Measurements from ENCODE around the gene TNFAIP8.

TNFAIP8 gene

DNA sequence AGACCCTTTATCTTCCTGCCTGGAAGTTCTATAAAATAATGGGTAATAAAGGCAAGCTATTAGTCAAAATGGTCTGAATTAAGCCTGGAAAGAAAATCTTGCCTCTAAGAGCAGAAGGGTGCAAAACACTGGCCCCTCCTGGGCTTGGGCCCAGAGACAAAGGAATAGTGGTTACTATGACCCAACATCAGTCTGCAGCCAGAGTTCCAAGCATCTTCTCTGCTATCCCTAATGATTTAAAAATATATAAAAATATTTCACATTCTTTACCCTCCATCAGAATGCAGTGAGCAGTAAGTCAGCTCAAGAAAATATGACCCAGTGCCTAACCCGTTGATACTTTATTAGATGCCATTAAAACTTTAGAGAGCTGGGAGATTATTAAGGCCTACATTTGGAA, 14.7 kb downstream of the TNFAIP8 start:
- peak; percentile 34 for DNase-seq (ENCODE audit: low read depth)

DNA sequence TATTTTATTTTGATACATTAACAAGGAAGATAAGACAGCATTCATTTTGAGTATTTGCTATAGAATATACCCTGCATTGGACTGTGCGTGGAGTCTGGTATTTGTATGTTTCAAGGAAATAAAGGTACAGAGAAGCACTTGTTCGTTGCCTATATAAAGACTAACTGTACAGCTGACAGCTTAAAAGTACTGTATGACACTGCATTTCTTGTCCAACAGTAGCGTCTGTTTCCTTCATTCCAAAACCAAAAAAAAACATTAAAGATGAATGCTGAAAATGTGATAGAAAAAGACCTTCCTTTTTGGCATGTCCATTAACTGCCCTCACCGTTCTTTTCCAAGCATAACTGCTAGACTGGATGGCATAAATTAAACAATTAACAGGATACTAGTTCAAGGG, 15.3 kb downstream of the TNFAIP8 start:
- no peak for DNase-seq (ENCODE audit: low read depth)

DNA sequence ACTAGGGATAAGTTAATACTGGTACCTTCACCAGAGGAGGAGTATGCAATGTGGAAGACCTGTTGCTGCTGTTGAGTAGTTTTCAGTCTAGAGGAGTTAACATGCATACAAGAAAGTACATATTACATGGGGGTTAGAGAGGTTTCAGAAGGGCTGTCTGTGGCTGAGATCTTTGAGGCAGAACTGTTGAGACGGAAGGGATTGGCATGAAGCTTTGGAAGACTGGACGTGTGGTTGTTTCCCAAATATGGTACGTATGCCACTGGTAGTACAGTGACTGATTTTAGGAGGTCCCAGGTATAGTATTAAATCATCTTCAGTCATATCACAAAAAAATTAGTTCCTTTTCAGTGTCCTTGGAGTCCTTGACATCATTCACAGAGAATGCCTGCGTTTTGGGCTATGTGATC, 17.6 kb downstream of the TNFAIP8 start:
- no peak for DNase-seq (ENCODE audit: low read depth)

DNA sequence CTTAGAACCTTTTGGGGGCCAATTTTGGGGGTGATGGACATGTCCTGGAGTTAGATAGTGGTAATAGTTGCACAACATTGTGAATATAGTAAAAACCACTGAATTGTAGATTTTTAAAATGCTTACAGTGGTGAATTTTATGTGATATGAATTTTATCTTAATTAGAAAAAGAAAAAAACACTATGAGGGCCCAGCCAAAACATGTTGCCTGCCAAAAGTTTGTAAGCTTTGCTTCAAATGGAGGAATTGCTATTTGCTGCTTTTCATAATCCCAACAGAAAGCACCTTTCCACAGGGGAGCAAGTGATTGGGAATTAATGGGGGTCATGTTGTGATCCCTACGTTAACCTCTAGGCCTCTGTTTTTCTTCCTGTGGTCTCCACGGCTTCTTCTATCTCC, 19.1 kb downstream of the TNFAIP8 start:
- DNase-seq (ENCODE audit: low read depth) = no peak

DNA sequence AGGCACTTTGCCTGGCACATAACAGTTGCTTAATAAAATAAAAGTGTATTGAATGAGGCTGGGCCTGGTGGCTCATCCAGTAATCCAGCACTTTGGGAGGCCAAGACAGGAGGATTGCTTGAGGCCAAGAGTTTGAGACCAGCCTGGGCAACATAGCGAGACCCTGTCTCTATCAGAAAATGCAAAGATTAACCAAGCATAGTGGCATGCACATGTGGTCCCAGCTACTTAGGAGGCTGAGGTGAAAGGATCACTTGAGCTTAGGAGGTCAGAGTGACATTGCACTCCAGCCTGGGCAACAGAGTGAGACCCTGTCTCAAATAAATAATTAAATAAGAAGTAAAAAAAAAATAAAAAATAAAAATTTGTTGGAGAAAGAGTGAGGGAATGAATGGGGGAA, 21.2 kb downstream of the TNFAIP8 start:
- no peak for DNase-seq (ENCODE audit: low read depth)

DNA sequence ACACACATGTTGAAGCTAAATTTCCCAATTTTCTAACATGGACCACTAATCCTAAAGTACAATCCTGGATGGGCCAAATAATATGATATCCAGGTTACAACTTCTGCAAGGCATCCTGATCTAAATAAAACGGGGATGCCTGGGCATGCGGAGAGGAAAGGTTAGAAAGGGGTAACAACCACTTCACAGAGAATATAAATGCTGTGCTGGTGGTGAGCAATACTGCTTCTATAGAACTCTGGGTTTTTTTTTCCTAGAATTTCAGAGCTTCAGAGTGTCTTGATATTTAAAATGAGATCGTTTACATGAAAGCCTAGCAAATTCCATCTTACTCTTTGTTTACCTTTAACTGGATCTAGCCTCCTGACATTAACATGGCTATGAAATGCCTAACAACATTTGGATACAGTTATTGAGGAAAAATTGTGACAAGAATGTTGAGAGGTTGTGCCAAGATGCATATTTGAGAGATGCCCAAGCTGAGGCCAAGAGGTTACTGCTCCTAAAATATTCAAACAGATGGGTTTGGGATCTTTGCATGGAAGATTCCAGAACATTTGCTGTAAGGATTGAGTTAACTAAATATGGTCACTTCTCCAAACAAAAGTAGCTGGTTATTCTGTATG, 22.4 kb downstream of the TNFAIP8 start:
- DNase-seq (ENCODE audit: low read depth) = peak; percentile 92

DNA sequence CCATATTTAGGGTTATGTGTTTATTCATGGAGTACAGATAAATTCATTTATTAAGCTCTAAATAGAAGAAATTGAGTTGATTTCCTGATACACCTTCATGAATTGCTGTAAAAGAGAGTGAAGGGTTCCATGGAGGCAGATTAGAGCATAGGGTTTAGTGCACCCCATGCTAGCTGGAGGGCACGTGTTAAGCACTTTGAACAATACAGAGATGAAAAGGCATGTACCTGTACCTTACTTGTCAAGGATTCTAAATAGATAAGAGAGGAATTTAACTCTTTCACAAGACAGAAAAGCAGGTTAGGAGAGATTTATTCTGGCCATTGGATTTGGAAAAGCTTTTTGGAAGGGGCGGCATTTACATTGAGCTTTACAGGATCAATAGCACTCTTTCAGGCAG, 23.3 kb downstream of the TNFAIP8 start:
- DNase-seq (ENCODE audit: low read depth) = no peak

DNA sequence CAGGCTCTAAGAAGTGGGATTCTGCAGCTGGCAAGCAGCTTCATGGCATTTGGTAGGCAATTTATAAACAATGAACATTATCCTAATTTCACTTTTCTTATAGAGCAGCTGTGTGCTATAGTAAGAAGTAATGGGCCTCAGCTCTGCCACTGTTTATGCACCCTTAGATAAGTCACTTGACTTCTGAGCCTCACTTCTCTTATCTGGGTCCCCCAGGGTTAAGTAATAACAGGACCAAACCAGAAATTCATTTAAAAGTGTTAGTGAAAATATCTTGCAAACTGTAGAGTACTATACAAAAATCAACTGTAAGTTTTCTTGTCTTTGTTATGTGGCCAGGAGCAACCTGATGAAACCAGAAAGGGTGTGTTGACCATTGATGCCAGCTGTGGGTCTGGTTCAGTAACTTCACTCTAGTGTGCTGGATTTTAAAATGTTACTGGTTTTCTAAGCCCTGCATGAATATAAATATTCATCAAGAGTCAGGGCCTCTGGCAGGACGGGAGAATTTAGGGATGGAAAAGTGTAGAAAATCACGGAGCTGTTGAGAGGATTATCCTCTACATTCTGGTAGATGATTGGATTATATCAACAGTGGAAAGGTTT, 24.2 kb downstream of the TNFAIP8 start:
- DNase-seq (ENCODE audit: low read depth) = no peak

DNA sequence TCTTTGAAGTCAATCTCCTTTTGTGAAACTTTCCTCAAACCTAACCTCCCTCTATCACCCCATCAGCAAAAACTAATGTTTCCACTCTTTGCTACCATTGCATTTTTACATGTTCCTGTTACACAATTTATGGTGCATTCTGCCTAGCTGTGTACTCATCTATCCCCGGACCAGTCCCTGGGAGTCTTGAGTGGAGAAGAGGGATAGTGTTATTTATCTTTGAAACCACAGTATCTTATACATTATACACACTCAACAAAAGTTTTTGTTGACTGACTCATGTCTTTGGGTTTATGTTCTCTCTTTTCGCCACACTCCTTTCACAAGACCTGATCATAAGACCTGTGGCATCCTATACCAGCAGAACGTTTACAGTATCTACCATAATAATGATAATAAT, 26.4 kb downstream of the TNFAIP8 start:
- DNase-seq (ENCODE audit: low read depth) = peak; percentile 12

DNA sequence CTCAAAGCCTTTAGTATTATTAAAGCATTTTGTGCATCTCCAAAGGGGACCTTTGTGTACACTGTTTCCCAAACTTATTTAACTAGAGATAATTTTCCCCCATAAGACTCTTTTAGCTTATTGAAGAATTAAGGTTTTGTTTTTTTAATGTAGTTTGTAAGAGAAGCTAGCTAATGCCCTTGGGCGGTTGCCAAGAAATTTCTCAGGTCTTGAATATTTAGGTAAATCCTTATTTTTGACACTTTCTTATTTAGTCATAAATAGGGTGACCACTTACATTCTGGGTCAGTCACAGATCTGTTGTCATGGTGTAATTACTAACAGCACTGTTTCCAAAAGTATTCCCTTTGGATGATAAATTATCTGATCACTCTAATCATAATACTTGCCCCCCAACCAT, 27.2 kb downstream of the TNFAIP8 start:
- no peak for DNase-seq (ENCODE audit: low read depth)

DNA sequence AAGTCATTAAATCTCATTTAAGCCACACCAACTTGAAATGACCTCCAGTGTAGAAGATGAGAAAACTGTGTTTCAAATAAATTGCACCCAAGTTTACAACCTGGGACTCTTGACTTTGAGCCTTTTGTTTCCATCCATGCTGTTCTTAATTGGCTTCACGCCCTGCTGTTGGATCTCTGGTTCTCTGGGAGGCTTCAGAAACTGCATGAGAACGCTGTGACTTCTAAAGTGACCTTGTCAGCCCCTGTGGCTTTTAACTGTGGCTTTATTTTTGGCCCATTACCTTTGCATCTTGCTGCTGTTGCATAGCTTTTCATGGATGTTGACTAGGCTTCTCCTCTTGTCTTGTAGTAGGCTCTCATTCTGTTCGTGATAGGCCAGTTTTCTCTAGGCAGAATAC, 29.3 kb downstream of the TNFAIP8 start:
- no peak for DNase-seq (ENCODE audit: low read depth)

DNA sequence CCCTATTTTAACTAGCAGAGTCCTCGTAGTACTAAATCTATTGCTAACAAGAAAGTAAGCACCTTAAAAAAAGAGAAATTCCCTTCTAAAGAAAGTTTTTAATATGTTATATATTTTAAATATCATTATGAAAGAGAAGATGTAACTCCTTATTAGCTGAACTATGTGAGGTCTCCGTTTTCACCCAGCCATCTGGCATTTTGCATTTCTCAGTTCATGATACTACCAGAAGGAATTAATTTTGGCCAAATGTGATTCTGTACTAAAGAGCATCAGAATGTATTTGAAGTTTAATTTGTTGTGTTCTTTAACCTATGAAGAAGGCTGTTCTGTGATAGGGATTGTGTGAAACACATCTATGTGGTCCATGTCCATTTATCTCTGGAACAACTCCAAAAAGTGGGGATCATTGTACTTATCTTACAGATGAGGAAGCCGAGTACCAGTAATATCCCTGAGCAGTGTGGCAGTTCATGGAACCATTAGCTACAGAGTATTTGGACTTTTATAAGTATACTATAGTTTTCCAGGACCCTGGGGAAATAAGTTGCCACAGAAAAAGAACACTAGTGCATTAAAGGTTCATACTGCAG, 29.8 kb downstream of the TNFAIP8 start:
- DNase-seq (ENCODE audit: low read depth) = no peak

DNA sequence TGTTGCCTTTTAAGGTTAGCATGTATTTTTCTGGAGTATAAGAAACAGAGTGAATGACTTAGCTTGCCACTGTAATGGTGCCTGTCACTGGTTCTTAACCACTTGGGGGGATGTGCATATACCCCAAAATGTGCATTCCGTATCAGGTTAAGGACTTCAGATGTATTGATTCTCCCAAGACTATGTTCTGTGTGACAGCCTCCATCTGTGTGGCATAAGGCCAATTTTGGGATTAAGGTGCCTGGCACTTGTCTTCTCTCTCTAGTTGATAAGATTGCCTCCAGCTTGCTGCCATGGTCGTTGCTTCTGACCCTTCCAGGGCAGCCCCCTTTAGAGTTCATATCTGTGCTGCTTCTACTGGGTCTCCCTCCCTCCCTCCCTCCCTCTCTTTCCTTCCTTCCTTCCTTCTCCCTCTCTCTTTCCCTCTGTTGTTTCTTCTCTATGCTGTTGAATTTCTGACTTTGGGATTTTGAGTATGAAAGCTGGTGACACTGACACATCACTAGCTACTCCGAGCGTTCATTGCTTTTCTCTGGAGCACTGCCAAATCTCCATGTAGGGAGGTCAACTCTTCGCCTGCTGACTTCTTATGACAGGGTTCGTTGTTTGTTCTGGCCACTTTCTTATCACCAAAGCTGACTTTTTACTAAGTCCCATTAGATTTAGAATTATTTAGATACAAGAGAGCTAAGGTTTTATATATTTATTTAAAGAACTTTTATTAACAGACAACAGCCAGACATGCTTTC, 31.0 kb downstream of the TNFAIP8 start:
- DNase-seq (ENCODE audit: low read depth) = no peak

DNA sequence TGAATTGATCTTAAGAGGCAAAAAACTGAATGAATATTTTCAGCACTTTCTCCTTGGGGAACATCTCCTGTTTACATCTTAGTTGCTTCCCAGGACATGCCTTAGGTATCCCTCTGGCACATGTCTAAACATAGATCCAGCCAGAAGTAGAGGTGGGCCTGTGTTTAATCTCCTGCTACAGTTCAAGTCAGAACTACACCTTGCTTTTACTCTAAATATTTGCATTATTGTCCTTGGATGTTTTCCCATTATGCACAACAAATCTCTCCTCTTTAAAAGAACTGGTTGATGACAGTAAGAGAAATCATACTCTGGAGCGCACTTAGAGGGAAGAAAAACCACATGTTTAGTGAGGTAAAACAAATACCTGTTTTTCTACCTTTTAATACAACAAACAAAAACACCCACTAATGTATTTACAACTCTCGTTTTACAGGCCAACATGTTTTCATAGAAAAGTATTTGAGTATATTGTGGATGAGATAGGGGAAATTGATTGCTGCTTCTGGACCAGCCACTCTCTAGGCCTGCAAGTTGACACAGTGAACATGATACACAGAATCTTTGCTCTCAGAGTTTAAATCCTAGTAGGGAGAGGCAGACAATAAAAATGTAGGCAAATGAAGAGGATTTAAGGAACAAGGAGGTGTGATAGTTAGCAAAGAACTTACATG, 32.3 kb downstream of the TNFAIP8 start:
- no peak for DNase-seq (ENCODE audit: low read depth)

DNA sequence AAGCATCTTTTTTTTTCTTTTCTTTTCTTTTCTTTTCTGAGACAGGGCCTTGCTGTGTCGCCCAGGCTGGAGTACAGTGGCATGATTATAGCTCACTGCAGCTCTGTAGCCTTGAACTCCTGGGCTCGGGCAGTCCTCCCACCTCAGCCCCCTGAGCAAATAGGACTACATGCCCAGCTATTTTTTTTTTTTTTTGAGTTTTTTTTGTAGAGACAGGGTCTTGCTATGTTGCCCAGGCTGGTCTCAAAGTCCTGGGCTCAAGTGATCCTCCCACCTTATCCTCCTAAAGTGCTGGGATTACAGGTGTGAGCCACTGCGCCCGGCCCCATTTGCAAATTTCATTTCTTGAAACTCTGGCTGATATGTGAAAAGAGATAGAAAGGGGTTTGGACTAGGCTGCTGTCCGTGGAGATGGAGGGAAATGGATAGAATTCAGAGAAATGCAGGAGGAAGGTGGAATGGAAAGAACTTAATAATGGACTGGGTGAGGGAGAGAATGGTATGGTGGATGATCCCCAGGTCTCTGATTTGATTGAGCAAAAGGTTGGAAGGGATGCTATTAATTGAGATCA, 32.9 kb downstream of the TNFAIP8 start:
- DNase-seq (ENCODE audit: low read depth) = no peak

DNA sequence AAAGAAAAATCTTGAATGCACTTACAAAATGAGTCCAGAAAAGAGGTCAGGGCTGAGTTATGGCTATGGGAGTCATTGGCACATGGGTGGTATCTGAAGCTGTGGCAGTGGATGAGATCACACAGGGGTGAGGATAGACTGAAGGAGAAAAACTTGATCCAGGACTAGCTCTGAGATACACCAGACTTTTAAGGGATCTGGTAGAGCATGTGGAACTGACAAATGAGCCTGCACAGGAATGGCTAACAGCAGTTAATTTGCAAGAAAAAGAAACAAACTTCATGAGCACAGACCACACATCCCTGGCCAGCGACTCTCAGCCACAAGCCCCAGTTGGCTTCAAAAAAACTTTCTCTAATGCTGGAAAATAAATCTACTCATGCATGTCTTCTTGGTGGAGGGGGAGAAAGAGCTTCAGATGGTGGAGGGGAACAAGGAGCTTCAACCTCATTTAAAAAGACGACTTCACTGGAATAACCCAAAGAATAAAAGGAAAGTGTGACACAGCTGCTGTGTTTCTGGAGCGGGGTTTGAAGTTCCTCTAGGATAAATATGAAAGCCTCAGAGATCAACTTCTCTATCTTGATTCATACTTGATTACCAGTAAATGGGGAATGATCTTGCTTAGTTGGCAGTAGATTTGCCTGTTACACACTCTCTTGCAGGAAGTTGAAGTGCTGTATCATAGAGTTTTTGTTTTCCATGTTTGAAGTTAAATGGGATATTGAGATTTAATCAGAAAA, 33.6 kb downstream of the TNFAIP8 start:
- DNase-seq (ENCODE audit: low read depth) = peak; percentile 14

DNA sequence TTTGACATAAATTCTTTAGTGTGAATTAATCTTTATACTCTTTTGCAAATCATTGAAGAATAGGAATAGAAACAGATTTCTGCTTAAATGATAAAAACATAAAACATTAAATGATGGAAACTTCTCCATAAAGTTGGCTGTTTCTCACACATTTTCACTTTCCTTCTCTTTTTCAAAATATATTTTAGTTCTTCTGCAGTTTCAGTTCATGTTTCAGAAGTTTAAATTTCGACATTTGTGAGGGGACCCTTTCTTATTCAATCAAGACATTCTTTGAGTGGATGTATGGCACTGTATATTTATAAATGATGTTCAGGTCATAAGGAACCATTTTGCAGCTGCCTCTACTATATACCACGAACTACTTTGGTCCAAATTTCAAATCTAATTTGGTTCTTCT, 34.6 kb downstream of the TNFAIP8 start:
- DNase-seq (ENCODE audit: low read depth) = no peak

DNA sequence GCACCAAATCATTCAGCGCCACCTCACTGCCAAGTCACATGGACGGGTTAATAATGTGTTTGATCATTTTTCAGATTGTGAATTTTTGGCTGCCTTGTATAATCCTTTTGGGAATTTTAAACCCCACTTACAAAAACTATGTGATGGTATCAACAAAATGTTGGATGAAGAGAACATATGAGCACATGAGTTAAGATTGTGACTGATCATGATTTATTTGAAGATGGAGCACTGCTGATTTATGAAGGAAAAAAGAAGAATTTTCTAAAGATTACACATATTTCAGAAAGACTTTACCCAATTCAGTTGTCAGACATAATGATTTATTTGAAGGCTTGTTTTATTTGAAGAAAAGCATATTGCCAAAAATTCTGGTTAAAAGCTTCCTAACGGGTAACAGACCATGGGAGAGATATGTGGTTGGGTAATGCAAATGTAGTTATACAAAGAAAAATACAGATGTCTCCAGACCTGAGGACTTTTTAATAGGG, 37.4 kb downstream of the TNFAIP8 start:
- peak; percentile 38 for DNase-seq (ENCODE audit: low read depth)

DNA sequence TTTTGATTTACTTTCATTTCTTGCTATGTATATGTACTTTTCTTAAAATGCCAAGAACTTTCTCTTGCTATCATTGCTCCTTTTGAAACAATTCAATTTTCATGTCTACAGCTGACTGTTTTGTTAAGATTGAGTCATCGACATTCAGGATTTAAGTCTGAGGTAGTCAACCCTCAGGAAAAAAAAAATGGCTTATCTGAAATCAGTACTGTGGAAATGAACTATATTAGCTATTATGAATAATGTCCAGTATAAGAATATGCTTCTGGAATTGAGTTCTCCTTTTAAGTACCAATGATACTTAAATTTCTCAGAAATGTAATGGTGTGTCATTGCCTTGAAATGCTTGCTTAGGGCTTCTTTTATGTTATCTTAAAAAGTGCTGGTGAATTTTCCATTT, 37.9 kb downstream of the TNFAIP8 start:
- no peak for DNase-seq (ENCODE audit: low read depth)

DNA sequence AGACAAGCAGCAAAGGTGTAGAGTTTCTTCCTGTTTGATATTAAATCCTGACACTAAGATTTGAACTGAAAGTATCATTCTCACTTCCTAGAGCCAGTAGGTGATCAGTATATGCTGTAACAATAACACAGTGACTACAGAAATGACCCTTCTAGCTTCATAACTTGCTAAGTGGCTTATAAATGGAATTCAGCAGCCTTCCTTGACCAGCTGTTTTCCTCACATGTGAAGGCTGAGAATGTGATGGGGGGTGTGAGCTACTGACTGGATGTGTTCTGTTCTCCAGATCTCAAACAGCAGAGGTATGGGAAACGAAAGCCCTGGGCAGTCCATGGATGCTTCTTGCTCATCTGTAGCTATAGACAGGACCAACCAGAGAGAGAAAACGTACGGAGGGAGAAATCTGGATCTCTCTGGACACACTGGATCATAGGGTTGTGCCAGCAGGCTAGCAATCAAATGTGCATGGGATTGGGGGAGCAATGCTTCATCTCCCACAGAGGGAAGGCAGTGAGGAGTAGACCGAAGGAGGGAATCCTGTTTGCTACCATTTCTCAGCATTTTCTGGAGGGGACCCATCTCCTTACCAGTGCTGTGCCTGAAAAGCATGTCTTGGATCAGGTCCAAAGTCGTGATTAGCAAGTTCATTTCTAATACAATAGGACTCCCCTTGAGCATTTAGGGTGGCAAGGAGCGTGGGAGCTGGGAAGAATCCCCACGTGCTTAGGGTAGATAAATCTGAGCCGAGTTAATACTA, 39.4 kb downstream of the TNFAIP8 start:
- no peak for DNase-seq (ENCODE audit: low read depth)

All from fibroblast of gingiva (primary cell).